Right renal cortex interstitium (tissue), 3 donors: ENCODE results near the gene ARHGDIA. TPM values are rescaled to one million over a fixed set of nuclear protein-coding genes. Genes with fewer than 3 reads are reported as not detected.
"Not testable (repeated sequence)": the region's sequence is repeated elsewhere in the genome, so short reads cannot be mapped to it uniquely, and the experiment has no call there.

Experiments
- DNase-seq, 3 donors: peaks; one replicate each; pipeline ENCODE4 v3.0.0-alpha.2; 2013; ENCODE audit warnings: low read depth in 3 of 3, low spot score in 2 of 3
- polyA plus RNA-seq, 3 donors: library from polyadenylated mRNA; unstranded; fragments of 120-200 nt; gene quantifications; one replicate each; pipeline ENCODE4 v1.2.1, GENCODE V29; 2013; ENCODE audit not compliant: insufficient read length in 3 of 3

ARHGDIA gene
- polyA plus RNA-seq, 3 donors: 132 to 153 (median 145) TPM

DNA sequence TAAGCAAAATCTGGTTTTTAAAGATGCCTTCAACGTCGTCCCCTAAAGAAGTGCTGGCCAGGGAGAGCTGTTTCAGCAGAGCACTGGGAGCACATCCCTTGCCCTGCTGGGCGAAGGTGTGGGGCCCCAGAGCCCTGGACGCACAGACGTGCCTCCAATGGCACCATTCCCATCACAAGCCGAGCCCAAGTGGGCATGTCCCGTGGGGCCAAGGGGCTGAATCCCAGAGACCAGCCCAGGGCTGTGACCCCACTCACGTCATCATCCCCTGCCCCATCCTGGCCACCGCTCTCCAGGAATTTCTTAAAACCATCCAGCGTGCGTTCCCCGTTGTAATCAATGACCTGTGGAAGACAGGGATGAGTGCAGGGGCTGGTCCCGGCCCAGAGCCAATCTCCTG is 26.2 kb downstream of the ARHGDIA start:
- DNase-seq: no peak

- DNase-seq: no peak
Measured at GRCh38 chr17:81844327-81844851, 26.7 kb downstream of the ARHGDIA start.

- no peak for DNase-seq
Measured at GRCh38 chr17:81843713-81844326, 27.3 kb downstream of the ARHGDIA start.

DNA sequence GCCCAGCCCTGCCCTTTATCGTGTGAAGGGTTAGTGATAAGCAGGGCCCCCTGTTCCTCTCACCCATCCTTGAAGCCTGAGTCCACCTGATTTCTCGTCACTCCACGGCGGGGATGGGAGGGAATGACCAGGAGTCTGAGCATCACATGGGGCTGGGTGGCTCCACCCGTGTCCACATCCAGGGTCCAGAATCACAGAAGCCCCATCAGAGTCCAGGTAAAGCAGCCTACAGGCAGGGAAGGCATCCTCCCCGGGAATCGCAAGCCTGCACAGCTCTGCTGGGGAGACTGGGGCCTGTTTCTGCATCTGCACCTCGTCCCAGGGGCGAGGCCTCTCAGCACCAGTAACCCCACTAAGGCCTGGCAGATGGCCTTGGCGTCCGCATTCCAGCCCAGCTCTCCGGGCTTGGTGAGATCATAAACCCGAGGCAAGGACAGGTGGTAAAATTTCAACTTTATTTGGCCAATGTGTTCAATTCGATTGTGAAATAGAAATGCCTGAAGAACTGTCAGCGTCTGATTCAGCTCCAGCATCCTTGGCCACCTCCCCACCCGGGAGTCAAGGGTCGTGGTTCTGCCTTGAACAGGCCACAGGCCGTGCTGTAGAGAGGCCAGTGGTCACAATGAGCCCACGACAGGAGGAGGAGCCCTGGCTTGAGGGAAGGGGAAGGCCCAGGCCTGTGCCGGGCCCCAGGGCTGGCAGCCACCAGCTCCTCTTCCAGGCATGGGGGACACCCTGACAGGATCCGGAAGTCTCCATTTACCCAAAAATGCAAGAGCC is 28.2 kb downstream of the ARHGDIA start:
- no peak for DNase-seq

DNA sequence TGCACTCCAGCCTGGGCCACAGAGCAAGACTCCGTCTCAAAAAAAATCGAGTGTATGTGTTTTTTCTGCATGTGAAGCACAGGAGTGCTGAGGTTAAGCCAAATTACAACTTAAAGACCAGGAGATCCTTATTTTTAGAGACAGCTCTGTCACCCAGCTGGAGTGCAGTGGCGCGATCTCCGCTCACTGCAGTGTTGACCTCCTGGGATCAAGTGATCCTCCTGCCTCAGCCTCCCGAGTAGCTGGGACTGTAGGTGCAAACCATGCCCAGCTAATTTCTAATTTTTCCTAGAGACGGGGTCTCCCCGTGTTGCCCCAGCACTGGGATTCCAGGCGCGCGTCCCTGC is 28.8 kb downstream of the ARHGDIA start:
- DNase-seq: no peak

DNA sequence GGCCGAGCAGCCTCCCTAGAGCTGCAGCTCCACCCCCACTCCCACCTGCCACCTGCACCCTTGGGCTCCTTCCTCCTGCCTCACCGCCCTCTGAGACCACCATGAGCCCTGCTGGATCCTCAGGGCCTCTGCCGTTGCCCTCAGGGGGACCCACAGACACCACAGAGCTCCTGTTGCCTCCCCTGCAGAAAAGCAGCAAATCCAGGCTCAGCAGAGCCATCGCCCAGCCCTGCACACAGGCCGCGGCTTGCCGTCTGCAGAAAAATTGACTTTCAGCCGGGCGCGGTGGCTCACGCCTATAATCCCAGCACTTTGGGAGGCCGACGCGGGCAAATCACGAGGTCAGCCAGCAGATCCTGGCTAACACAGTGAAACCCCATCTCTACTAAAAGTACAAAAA is 29.3 kb downstream of the ARHGDIA start:
- no peak for DNase-seq

- no peak for DNase-seq
Measured at GRCh38 chr17:81840826-81841778, 30.0 kb downstream of the ARHGDIA start.

- not testable (repeated sequence) for DNase-seq
Measured at GRCh38 chr17:81840059-81840458, 31.1 kb downstream of the ARHGDIA start.

- no peak for DNase-seq
Measured at GRCh38 chr17:81839301-81839700, 31.8 kb downstream of the ARHGDIA start.

DNA sequence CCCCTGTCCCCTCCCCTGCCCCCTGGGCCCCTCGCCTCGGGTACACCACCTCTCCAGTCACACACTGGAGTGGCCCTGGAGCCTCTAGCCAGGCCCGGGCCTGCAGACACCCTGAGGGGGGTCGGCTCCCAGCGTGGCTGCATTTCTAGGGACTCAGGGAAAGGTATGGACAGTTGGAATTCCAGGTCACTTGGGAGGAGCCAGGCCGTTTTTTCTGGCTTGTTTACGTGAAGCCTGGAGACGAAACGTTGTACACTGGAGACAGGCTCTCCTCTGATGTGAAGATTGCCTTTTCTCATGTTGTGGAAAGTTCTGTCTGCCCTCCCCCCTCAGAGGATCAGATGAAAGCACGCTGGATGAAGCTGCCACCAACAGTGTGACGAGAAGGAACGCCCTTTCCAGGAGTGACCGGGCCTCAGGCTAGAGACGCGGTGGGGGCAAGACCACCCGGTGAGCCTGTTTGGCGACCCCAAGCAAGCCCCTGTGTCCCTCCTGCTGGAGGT is 32.3 kb downstream of the ARHGDIA start:
- no peak for DNase-seq

- no peak for DNase-seq
Measured at GRCh38 chr17:81837641-81838040, 33.5 kb downstream of the ARHGDIA start.

GRCh38 chr17:81834831-81835267 is 36.3 kb downstream of the ARHGDIA start, which contains the start of gene PPP1R27:
PPP1R27 (minus strand) TSS chr17:81835050; CDS start chr17:81834953, 97 bp downstream.
- no peak for DNase-seq

DNA sequence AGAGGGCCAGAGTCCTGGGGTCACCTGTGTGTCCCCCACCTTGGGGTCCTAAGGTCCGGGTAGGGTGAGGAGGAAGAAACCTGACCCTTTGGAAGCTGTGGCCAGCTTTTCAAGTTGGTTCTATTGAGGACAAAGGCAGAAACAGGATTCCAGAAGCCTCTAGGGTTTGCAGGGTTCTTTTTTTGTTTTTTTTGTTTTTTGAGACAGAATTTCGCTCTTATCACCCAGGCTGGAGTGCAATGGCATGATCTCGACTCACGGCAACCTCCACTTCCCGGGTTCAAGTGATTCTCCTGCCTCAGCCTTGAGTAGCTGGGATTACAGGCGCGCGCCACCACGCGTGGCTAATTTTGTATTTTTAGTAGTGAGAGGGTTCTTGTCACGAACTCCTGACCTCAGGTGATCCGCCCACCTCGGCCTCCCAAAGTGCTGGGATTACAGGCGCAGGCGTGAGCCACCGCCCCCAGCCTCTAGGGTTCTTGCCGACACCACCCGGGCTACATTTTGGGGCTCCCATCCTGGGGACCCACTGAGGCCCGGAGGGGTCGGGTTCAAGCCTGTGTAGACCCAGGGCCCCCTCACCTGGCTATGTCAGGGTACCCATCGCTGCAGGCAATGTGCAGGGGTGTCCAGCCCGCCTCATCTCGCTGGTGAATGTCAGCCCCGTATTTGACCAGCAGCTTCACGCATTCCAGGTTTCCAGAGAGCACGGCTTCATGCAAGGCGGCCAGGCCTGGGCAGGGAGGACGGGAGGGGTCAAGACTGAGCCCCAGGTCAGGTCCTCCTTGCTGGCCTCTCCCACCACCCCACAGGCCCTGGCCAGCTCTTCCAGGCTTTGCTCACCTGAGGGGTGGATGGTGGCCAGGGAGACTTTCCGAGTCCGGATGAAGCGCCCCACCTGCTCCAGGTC is 37.0 kb downstream of the ARHGDIA start:
- DNase-seq: no peak

DNA sequence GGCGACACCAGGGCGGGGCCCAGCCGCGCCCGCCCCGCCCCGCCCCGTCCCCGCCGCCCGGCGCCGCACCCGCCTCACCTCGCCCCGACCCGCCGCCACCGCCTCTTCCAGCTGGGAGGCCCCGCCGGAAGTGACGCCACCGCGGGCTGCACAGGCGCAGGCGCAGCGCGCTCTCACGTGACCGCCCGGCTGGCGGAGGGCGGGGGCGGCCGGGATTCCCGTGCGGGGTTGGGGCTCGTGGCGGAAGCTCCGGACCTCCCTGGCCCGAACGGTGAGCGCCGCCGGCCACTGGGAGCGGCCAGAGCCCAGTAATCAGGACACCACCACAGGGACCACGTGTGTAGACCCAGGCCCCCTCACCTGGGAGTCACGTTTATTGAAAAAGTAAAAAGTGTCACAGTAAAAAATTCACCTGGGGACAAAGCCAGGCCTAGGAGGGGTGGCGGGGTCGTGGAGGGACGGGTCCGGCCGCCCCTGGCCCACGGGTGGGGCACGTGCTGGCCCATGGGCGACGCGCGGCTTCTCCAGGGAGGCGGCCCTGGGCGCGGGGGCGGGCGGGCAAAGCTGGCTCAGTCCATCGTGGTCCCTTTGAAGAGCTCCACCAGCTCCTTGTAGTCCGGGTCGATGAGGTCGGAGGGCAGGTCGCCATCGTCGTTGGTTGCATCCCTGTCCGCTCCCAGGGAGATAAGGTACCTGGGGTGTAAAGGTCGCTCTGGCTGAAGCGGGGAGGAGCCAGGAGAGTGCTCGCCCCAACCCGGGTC is 37.8 kb downstream of the ARHGDIA start, which contains the start of gene MCRIP1:
Gene MCRIP1, minus strand, starts transcription at position 132 of the 761 bp plus-strand sequence. CDS start 8,785 bp downstream, outside the sequence.
- peak; percentile 60 to 86 (median 80) for DNase-seq

- DNase-seq: no peak
Measured at GRCh38 chr17:81832608-81833159, 38.5 kb downstream of the ARHGDIA start.

DNA sequence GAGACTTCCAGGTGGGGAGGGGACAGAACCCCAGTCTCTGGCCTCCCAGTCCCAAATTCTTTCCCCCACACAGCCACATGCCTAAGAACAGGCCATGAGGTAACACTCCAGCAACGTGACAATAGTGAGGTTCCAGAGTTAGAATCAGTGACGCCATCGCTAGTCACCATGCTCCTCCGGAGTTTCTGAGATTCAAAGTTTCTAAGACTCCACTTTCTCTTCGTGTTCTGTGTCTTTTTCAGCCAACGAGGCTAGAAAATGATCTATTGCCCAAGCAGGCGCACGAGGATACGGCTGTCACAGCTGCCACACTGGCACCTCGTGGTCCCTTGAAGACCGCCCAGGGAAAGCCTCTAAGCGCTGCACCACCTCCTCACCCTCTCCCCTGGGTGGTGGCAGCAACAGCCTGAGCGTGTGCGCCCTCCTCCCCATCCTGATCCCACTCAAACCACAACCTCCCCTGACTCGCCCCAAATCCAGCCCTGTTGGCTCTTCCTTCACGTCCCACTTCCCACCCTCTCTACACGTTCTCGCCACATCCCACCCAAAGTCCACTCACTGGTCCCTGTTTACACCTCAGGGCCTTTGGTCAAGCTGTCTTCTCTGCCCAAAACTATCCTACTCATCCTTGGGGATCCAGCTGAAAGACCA is 39.1 kb downstream of the ARHGDIA start:
- DNase-seq: no peak

DNA sequence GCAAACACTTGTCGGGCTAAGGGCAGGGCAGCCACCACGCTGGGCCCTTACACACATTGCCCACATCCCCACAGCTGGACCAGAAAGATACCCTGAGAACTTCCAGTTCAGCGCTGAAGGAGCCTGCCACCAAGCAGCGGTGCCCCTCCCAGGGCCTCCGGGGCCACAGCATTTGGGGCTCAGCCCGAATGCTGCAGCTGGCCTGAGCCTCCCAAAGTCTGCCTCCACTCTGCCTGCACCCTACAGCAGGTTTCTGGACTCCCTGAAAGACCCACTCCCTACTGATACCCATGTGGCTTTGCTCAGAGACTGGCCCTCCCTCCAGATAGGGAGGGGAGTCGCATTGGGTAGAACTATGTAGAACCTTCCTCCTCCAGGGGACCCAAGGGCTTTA is 39.6 kb downstream of the ARHGDIA start:
- DNase-seq: no peak

DNA sequence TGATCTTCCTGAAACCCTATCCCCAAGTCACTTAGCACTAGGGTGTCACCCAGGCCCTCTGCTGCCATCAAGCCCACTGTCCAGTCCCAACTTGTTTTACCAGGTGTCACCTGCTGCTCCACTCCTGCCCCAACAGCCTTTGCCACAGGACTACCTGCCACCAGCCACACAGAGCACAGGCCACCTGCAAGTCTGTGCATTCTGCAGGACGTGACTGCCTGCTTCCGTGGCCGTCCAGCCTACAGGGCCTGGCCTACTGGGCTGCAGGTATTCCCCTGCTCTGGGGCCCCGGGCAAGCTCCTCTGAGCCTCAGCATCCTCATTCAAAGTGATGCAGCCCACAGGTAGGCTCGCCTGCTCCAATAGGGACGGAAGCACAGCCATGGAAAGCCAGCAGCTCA is 41.3 kb downstream of the ARHGDIA start:
- DNase-seq: no peak
